Heart right ventricle (tissue), 16 donors: ENCODE results near the gene DIPK2B. TPM values are rescaled to one million over a fixed set of nuclear protein-coding genes. Genes with fewer than 3 reads are reported as not detected.

Experiments
- ATAC-seq, 8 donors: fragments of 200-7000 bp; cut with Tn5 transposase; one replicate each; pipeline ENCODE4 v1.9.1; 2020; ENCODE audit warnings: mild to moderate bottlenecking in 8 of 8, moderate library complexity in 8 of 8, moderate number of reproducible peaks in 1 of 8
- DNase-seq, 2 donors: peaks; one replicate each; pipeline ENCODE4 v3.0.0-alpha.2; 2020
- H3K27ac ChIP-seq, 10 donors: fragments of 200-600 bp; sonication (generic) in 2 of 10; one replicate each; pipeline versions ENCODE4 v1.5.0 to v1.8.0; 2020 to 2022; ENCODE audit warnings: mild to moderate bottlenecking in 3 of 10
- H3K27me3 ChIP-seq, 7 donors: fragments of 200-600 bp; one replicate each; pipeline ENCODE4 v1.8.0; 2021 to 2022; ENCODE audit warnings: mild to moderate bottlenecking in 2 of 7
- H3K36me3 ChIP-seq, 9 donors: fragments of 200-600 bp; sonication (generic) in 1 of 9; one replicate each; pipeline versions ENCODE4 v1.5.0 to v1.8.0; 2020 to 2022; ENCODE audit warnings: mild to moderate bottlenecking in 2 of 9
- H3K4me1 ChIP-seq, 9 donors: fragments of 200-600 bp; sonication (generic) in 1 of 9; one replicate each; pipeline versions ENCODE4 v1.5.0 to v1.8.0; 2020 to 2022; ENCODE audit warnings: mild to moderate bottlenecking in 4 of 9
- H3K4me3 ChIP-seq, 10 donors: fragments of 200-600 bp; sonication (generic) in 2 of 10; one replicate each; pipeline versions ENCODE4 v1.5.0 to v1.8.0; 2020 to 2022; ENCODE audit warnings: mild to moderate bottlenecking in 7 of 10, moderate library complexity in 2 of 10
- H3K9me3 ChIP-seq, 11 donors: fragments of 200-600 bp in 10 of 11; sonication (generic) in 2 of 11; one replicate each; pipeline versions ENCODE4 v1.5.0 to v1.8.0; 2013 to 2022; ENCODE audit warnings: mild to moderate bottlenecking in 2 of 11, control low read depth in 1 of 11, moderate library complexity in 1 of 11
- CTCF ChIP-seq, 9 donors: fragments of 200-600 bp; sonication (generic) in 2 of 9; IDR thresholded peaks; one replicate each; pipeline versions ENCODE4 v1.5.0 to v1.8.0; 2021 to 2022; ENCODE audit warnings: antibody characterized with exemption in 9 of 9, mild to moderate bottlenecking in 5 of 9, moderate library complexity in 1 of 9
- WGBS, 2 donors: extraction: QIAGEN DNeasy Blood & Tissue Kit; methylation state at CpG; one replicate each; pipeline ENCODE4 v1.1.7; 2013; ENCODE audit warnings: inconsistent platforms in 1 of 2; 5-methylcytosine and 5-hydroxymethylcytosine counted together
- intact Hi-C, 10 donors: fragments of 100-400 bp; cut with DNase I; formaldehyde crosslinking; loops; one replicate each; pipeline versions ENCODE4 v1.11.1 to v1.14.2; 2022
- polyA plus RNA-seq, 2 donors: library from polyadenylated mRNA; stranded (reverse); fragments of 200-250 nt; gene quantifications; one replicate each; pipeline ENCODE4 v1.2.3, GENCODE V29; 2013
- total RNA-seq, 10 donors: library from RNA; stranded (reverse); fragmentation: NEBNext Ultra II Directional in 3 of 10; extraction: Animal tissue kit (Norgen Biotek cat#: 25700) in 3 of 10; gene quantifications; one replicate each; pipeline versions ENCODE4 v1.2.1 to v1.2.4, GENCODE V29; 2021 to 2023
- donor health status: Arrhythmogenic right ventricular cardiomyopathy.
- donor health status: ischemic (EF 13 %, LVEDD 7.1; RV severe dilation, severe dysfunction).
- donor health status: healthy with polysubstance abuse.
- donor health status: DM: no; HTN: yes; CAD: no.
- donor health status: DM: no; HTN: no; CAD: no.
- donor health status: ischemic (EF 25% LVEDD 6.9; RV normal size, moderate dysfunction).
- donor health status: ischemic (EF 25% LVEDD 5.7; RV mildly dilated, moderate dysfunction).
- donor health status: healthy.
- donor health status: DM: yes; HTN: yes; CAD: no.
- donor health status: Ischemic cardiomyopathy.
- donor health status: ischemic (EF 35%, LVEDD 5.7; RV mildly dilated, moderate dysfunction).
- donor health status: nonischemic (EF 11% LVEDD 7.7; RV severe dilation, severe dysfunction).
- donor health status: DM: yes; HTN: yes; CAD: no.
- donor health status: PGD.
- donor health status: ischemic (EF 29% LVEDD 5.4; RV normal size, mild dysfunction).
- donor health status: nonischemic (EF 23%, LVEDD 6.1; RV moderate dilation, normal function).

DIPK2B gene
- total and polyA plus RNA-seq, 12 donors = 9.3 to 31.7 (median 16.1) TPM

GRCh38 chrX:45232139-45232538 is 31.5 kb upstream of the DIPK2B start:
- H3K4me1 ChIP-seq = no peaks in the 10 kb centered on the region
- 76 to 82% methylated on average over 3 of the region's 3 CpGs for WGBS, 2 donors
- ATAC-seq (no peak), DNase-seq (no peak)
- no peaks in the 10 kb centered on the region for H3K36me3 ChIP-seq
- TF ChIP-seq CTCF (IDR thresholded peaks at IDR 0.05) = no peak
- no peaks in the 10 kb centered on the region for H3K9me3 ChIP-seq
- no peak overlapping the region for H3K27ac ChIP-seq
- intact Hi-C loops = no loop called here
- peaks cover 0 to 40% (median 0%) of the 10 kb centered on the region in 7 donors for H3K27me3 ChIP-seq
- no peak overlapping the region for H3K4me3 ChIP-seq

GRCh38 chrX:45230410-45230809 is 29.7 kb upstream of the DIPK2B start:
- no peak for ATAC-seq
- intact Hi-C loops = no loop called here
- Histone ChIP-seq H3K4me3 (no peak overlapping the region), H3K36me3 (no peaks in the 10 kb centered on the region), H3K27me3 (peaks cover 0 to 37% (median 0%) of the 10 kb centered on the region in 7 donors), H3K27ac (no peak overlapping the region), H3K9me3 (no peaks in the 10 kb centered on the region), H3K4me1 (no peaks in the 10 kb centered on the region)
- no peak for DNase-seq
- TF ChIP-seq CTCF (IDR thresholded peaks at IDR 0.05) = no peak
- WGBS, 2 donors = 83 to 93% methylated on average over 1 of the region's 1 CpG

GRCh38 chrX:45229348-45229747 is 28.7 kb upstream of the DIPK2B start:
- Histone ChIP-seq H3K4me1 (no peaks in the 10 kb centered on the region), H3K9me3 (no peaks in the 10 kb centered on the region), H3K4me3 (no peak overlapping the region), H3K36me3 (no peaks in the 10 kb centered on the region), H3K27me3 (peaks cover 0 to 41% (median 0%) of the 10 kb centered on the region in 7 donors), H3K27ac (no peak overlapping the region)
- intact Hi-C loops = no loop called here
- no peak for TF ChIP-seq CTCF (IDR thresholded peaks at IDR 0.05)
- no peak for ATAC-seq
- 86 to 89% methylated on average over 3 to 6 of the region's 6 CpGs for WGBS, 2 donors
- DNase-seq = no peak

- intact Hi-C loops = no loop called here
- 78 to 82% methylated on average over 3 to 4 of the region's 4 CpGs for WGBS, 2 donors
Measured at GRCh38 chrX:45228126-45228525, 27.4 kb upstream of the DIPK2B start.

More at GRCh38 chrX:45228126-45228525, 27.4 kb upstream of the DIPK2B start:
- peaks cover 0 to 48% (median 0%) of the 10 kb centered on the region in 7 donors for H3K27me3 ChIP-seq
- DNase-seq (no peak), ATAC-seq (no peak)
- no peak for TF ChIP-seq CTCF (IDR thresholded peaks at IDR 0.05)
- H3K4me1 ChIP-seq = no peaks in the 10 kb centered on the region
- no peaks in the 10 kb centered on the region for H3K36me3 ChIP-seq
- H3K27ac ChIP-seq = no peak overlapping the region
- no peak overlapping the region for H3K4me3 ChIP-seq
- H3K9me3 ChIP-seq = no peaks in the 10 kb centered on the region
